Adipocyte (in vitro differentiated cells): Measurements from ENCODE around the gene ABCA13.
"Not testable (repeated sequence)": the region's sequence is repeated elsewhere in the genome, so short reads cannot be mapped to it uniquely, and the experiment has no call there.

Source experiments
- DNase-seq: peaks from one replicate; pipeline ENCODE4 v3.0.0-alpha.2; 2015; ENCODE audit warnings: low read depth
- H3K27me3 ChIP-seq: replicated peaks from 2 replicates; pipeline ENCODE4 v1.7.0; 2013; ENCODE audit warnings: mild to moderate bottlenecking, low read length, moderate library complexity; ENCODE audit not compliant: control insufficient read depth, insufficient read depth
- H3K36me3 ChIP-seq: 2 replicates; pipeline ENCODE4 v1.7.0; 2013; ENCODE audit warnings: low read length, mild to moderate bottlenecking, moderate library complexity; ENCODE audit not compliant: control insufficient read depth, insufficient read depth, severe bottlenecking
- H3K4me1 ChIP-seq: 2 replicates; pipeline ENCODE4 v1.7.0; 2013; ENCODE audit warnings: mild to moderate bottlenecking, low read length, moderate library complexity; ENCODE audit not compliant: control insufficient read depth, insufficient read depth
- H3K4me3 ChIP-seq: 2 replicates; pipeline ENCODE4 v1.7.0; 2013; ENCODE audit warnings: mild to moderate bottlenecking, low read length, moderate library complexity
- H3K9ac ChIP-seq: 2 replicates; pipeline ENCODE4 v1.7.0; 2013; ENCODE audit warnings: mild to moderate bottlenecking, low read length, moderate library complexity
- H3K9me3 ChIP-seq: 2 replicates; pipeline ENCODE4 v1.7.0; 2013; ENCODE audit warnings: mild to moderate bottlenecking, low read length, moderate library complexity; ENCODE audit not compliant: control insufficient read depth

The ABCA13 gene

DNA sequence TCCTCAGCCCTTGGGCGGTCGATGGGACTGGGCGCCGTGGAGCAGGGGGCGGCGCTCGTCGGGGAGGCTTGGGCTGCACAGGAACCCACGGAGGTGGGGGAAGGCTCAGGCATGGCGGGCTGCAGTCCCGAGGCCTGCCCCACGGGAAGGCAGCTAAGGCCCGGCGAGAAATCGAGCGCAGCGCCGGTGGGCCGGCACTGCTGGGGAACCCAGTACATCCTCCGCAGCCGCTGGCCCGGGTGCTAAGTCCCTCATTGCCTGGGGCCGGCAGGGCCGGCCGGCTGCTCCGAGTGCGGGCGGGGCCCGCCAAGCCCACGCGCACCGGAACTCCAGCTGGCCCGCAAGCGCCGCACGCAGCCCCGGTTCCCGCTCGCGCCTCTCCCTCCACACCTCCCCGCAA is 31.7 kb downstream of the ABCA13 start:
- not testable (repeated sequence) for DNase-seq, H3K4me3 ChIP-seq, H3K9ac ChIP-seq, H3K36me3 ChIP-seq, H3K9me3 ChIP-seq, H3K27me3 ChIP-seq
- H3K4me1 ChIP-seq: peaks cover 11% of the 10 kb centered on the region

DNA sequence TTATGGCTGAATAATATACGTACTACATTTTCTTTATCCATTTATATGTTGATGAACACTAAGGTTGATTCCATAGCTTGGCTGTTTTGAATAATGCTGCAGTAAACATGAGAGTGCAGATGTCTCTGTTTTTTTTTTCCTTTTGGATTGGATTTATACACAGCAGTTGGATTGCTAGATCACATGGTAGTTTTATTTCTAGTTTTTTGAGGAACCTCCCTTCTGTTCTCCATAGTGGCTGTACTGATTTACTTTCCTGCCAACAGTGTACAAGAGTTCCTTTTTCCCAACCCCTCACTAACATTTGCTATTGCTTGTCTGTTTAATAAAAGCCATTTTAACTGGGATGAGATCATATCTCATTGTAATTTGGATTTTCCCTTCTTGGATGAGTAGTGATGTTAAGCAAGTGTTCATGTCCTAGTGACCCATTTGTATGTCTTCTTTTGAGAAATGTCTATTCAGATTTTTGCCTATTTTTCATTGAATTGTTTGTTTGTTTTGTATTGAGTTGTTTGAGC is 36.0 kb downstream of the ABCA13 start:
- Histone ChIP-seq H3K9me3 (peaks cover 3% of the 10 kb centered on the region), H3K4me1 (peaks cover 11% of the 10 kb centered on the region), H3K9ac (no peak overlapping the region), H3K27me3 (no peaks in the 10 kb centered on the region), H3K36me3 (no peaks in the 10 kb centered on the region), H3K4me3 (no peak overlapping the region)
- no peak for DNase-seq

- H3K36me3 ChIP-seq: no peaks in the 10 kb centered on the region
- DNase-seq: no peak
- no peak overlapping the region for H3K4me3 ChIP-seq
- peaks cover 11% of the 10 kb centered on the region for H3K4me1 ChIP-seq
- H3K9me3 ChIP-seq: peaks cover 3% of the 10 kb centered on the region
- H3K27me3 ChIP-seq: no peaks in the 10 kb centered on the region
- H3K9ac ChIP-seq: no peak overlapping the region
These were observed 37.8 kb downstream of the ABCA13 start for GRCh38 chr7:48209004-48209600.

DNA sequence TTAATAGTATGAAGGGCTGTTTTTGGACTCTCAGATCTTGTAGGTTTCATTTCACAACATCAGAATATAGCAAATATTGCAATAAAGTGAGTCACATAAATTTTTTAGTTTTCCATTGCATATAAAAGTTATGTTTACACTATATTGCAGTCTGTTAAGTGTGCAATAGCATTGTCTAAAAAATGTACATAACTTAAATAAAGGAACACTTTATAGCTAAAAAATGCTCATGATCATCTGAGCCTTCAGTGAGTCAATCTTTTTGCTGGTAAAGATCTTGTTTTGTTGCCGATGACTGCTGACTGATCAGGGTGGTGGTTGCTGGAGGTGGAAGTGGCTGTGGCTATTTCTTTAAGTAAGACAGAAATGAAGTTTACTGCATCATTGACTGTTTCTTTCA is 42.0 kb downstream of the ABCA13 start:
- no peaks in the 10 kb centered on the region for H3K4me1 ChIP-seq
- H3K9me3 ChIP-seq: peaks cover 8% of the 10 kb centered on the region
- peak; percentile 46 for DNase-seq
- no peak overlapping the region for H3K4me3 ChIP-seq
- H3K36me3 ChIP-seq: no peaks in the 10 kb centered on the region
- no peak overlapping the region for H3K9ac ChIP-seq
- peaks cover 4% of the 10 kb centered on the region for H3K27me3 ChIP-seq

- Histone ChIP-seq H3K4me3 (no peak overlapping the region), H3K9me3 (peaks cover 5% of the 10 kb centered on the region), H3K9ac (no peak overlapping the region), H3K36me3 (no peaks in the 10 kb centered on the region), H3K4me1 (no peaks in the 10 kb centered on the region), H3K27me3 (peaks cover 4% of the 10 kb centered on the region)
- DNase-seq: no peak
These were observed 46.0 kb downstream of the ABCA13 start for GRCh38 chr7:48217266-48217665.

- peaks cover 4% of the 10 kb centered on the region for H3K27me3 ChIP-seq
- no peak overlapping the region for H3K4me3 ChIP-seq
- H3K36me3 ChIP-seq: no peaks in the 10 kb centered on the region
- H3K9me3 ChIP-seq: peaks cover 5% of the 10 kb centered on the region
- no peak for DNase-seq
- H3K4me1 ChIP-seq: no peaks in the 10 kb centered on the region
- no peak overlapping the region for H3K9ac ChIP-seq
These were observed 46.5 kb downstream of the ABCA13 start for GRCh38 chr7:48217753-48218152.

DNA sequence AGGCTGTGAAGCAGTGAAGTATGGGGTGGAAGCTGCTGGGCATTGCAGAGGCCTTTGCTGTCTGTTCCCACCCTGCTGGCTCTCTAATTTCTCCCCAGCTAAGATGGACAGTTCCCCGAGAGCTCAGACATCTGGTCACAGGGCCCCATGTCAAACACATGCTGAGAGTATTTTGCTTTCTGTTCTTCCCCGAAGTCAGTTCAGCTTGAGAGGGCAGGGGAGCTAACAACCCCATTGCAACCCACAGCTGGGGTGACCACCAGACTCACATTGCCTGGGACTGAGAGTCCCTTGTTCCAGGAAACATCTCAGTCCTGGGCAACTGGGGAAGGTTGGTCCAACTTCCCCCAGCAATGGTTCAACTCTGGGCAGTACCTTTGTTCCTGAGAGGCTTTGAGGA is 52.8 kb downstream of the ABCA13 start:
- Histone ChIP-seq H3K9me3 (no peaks in the 10 kb centered on the region), H3K4me1 (no peaks in the 10 kb centered on the region), H3K27me3 (no peaks in the 10 kb centered on the region), H3K36me3 (no peaks in the 10 kb centered on the region), H3K9ac (no peak overlapping the region), H3K4me3 (no peak overlapping the region)
- DNase-seq: no peak

GRCh38 chr7:48225101-48225500 is 53.8 kb downstream of the ABCA13 start:
- Histone ChIP-seq H3K4me3 (no peak overlapping the region), H3K4me1 (no peaks in the 10 kb centered on the region), H3K36me3 (no peaks in the 10 kb centered on the region), H3K9me3 (no peaks in the 10 kb centered on the region), H3K27me3 (no peaks in the 10 kb centered on the region), H3K9ac (no peak overlapping the region)
- no peak for DNase-seq

DNA sequence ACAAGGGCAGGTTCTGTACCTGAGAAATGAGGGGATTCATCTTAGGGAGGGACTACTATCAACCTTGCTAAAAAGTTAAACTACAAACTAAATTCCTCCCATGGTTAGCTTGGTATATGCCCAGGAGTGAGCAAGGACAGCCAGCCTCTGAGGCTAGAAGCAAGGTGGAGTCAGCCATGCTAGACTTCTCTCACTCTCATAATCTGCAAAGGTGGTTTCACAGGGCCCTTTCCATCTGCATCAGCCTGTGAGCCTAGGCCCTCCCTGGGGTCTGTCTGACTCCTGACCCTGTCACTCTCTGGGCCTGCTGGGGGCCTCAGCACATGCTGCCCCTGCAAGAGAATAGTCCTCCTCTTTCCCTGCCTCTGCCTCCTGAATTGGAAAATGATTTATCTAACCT is 66.1 kb downstream of the ABCA13 start:
- no peaks in the 10 kb centered on the region for H3K36me3 ChIP-seq
- H3K4me1 ChIP-seq: no peaks in the 10 kb centered on the region
- no peak for DNase-seq
- peaks cover 21% of the 10 kb centered on the region for H3K9me3 ChIP-seq
- H3K27me3 ChIP-seq: no peaks in the 10 kb centered on the region
- no peak overlapping the region for H3K9ac ChIP-seq
- H3K4me3 ChIP-seq: no peak overlapping the region

DNA sequence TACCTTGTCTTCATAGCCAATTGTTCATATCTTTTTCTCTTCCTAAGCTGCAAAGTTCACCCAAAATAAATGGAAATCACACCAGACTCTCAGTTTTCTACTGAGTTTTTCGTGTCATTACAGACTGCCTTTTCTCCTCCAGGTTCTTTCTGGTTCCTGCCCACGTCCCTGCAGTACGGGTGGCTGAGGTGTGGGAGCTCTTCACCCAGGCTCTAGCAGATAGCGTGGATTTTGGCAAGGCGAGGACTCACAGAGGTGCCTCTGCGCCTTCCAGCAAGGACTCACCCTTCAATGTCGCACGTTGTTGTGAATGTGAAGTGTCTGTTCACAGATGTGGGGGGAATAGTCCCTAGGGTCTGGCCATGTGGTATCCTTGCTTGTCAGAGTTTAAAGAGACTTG is 71.6 kb downstream of the ABCA13 start:
- Histone ChIP-seq H3K36me3 (no peaks in the 10 kb centered on the region), H3K27me3 (no peaks in the 10 kb centered on the region), H3K9ac (no peak overlapping the region), H3K9me3 (no peaks in the 10 kb centered on the region), H3K4me1 (no peaks in the 10 kb centered on the region), H3K4me3 (no peak overlapping the region)
- no peak for DNase-seq

DNA sequence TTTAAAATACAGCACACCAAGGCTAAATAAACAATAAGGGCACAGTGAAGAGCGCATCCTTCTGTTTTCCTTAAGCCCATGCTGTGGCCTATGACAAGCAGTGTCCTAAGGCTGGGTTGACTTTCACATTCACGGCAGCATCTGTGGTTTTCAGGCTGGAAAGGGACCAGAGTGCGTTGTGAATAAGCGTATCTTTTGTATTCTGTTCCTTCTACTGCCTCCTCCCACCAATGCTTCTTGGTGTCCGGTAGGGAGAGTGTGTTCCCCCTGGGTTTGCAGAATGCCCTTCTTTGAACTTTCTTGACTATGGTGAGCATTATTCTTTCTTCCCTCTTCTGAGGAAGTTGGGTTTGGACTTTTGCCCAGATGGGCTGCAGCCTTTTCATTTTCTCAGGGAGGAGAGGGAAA is 73.6 kb downstream of the ABCA13 start:
- DNase-seq: peak; percentile 3
- Histone ChIP-seq H3K9ac (no peak overlapping the region), H3K4me3 (no peak overlapping the region), H3K36me3 (no peaks in the 10 kb centered on the region), H3K4me1 (no peaks in the 10 kb centered on the region), H3K27me3 (no peaks in the 10 kb centered on the region), H3K9me3 (no peaks in the 10 kb centered on the region)
